HG03159 (cell line): ENCODE measurements around the gene REM2.

Experiments
- ATAC-seq: cut with Tn5 transposase; IDR thresholded peaks from one replicate; pipeline ENCODE4 v1.9.1; 2021; ENCODE audit warnings: mild to moderate bottlenecking, moderate library complexity; ENCODE audit not compliant: unreplicated experiment

The REM2 gene

DNA sequence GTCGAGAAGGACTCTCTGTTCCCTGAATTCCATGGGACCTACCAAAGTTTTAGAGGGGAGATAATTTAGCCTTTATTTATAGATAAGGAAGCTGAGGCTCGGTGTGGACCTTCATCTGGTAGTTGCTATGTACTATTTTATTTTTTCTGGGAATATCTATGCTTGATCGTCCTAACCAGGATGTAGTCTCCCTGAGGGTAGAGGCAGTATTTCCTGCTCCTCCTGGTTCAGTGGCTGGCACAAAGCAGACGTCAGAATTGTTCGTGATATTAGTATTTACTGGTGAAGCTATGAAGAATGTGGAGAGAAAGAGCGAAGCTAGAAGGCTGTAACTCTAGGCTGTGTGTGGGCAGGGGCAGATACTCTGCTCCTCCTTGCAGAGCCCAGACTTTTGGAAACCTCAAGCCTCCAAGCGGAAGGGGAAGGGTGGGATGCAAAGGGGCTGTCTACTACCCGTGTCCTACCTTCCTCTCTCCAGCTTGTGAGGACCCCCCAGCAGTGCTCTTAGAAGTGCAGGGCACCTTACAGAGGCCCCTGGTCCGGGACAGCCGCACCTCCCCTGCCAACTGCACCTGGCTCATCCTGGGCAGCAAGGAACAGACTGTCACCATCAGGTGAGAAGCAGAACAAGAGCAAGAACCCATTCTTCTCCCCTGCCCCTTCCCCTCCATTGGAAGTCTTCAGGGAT lies 10.0 kb upstream of the REM2 start:
- no peak for ATAC-seq

DNA sequence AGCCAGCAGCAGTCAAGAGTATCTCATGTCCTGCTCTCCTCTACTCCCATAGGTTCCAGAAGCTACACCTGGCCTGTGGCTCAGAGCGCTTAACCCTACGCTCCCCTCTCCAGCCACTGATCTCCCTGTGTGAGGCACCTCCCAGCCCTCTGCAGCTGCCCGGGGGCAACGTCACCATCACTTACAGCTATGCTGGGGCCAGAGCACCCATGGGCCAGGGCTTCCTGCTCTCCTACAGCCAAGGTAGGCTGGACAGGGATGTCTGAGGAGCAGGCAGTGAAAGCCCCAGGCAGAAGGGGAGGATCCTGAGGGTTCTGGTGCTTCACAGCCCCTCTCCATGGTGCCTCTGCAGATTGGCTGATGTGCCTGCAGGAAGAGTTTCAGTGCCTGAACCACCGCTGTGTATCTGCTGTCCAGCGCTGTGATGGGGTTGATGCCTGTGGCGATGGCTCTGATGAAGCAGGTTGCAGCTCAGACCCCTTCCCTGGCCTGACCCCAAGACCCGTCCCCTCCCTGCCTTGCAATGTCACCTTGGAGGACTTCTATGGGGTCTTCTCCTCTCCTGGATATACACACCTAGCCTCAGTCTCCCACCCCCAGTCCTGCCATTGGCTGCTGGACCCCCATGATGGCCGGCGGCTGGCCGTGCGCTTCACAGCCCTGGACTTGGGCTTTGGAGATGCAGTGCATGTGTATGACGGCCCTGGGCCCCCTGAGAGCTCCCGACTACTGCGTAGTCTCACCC lies 7.8 kb upstream of the REM2 start:
- ATAC-seq = no peak

DNA sequence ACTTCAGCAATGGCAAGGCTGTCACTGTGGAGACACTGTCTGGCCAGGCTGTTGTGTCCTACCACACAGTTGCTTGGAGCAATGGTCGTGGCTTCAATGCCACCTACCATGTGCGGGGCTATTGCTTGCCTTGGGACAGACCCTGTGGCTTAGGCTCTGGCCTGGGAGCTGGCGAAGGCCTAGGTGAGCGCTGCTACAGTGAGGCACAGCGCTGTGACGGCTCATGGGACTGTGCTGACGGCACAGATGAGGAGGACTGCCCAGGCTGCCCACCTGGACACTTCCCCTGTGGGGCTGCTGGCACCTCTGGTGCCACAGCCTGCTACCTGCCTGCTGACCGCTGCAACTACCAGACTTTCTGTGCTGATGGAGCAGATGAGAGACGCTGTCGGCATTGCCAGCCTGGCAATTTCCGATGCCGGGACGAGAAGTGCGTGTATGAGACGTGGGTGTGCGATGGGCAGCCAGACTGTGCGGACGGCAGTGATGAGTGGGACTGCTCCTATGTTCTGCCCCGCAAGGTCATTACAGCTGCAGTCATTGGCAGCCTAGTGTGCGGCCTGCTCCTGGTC lies 7.2 kb upstream of the REM2 start:
- no peak for ATAC-seq

GRCh38 chr14:22877000-22877501 lies 6.0 kb upstream of the REM2 start:
- no peak for ATAC-seq

DNA sequence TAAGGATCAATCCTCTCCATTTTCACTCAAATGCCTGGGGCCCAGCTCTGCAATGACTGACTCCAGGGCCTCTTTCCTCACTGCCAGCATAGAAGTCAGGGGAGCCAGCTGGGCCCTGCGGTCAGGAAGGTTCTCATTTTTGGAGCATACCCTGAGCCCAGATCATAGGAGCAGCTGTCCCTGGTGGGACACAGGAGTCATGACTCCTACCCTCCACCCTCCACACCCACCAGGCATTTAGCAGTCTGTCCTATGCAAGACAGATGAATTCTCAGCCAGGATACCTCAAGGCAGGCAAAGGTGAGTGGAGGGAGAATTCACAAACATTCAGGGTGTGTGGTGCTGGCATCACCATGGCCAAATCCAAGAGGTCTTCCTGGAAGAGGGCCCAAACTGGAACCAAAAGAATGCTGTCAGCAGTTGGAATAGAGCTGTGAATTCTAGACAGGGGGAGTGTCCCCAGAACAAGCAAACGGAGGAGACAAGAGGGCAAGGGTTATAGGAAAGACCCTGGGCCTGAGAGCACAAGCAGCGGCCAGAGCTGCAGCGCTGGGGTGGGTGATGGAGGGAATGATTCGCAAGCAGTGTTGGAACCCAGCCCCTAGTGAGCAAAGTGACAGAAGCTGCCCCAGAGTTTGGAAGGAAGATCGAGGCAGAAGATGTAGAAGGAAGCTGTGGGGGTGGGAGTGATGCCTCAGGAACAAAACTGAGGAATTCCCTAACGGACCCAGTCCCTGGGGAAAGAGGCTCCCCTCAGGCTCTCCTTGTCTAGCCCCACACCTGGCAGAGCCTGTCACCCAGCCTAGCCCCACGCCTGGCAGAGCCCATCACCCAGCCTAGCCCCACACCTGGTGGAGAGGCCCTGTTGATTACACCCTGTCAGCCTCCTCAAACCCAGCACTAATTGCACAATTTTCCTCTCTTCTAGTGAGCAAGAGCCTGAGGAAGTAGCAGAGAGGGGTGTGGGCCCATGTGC lies 4.5 kb upstream of the REM2 start:
- no peak for ATAC-seq

DNA sequence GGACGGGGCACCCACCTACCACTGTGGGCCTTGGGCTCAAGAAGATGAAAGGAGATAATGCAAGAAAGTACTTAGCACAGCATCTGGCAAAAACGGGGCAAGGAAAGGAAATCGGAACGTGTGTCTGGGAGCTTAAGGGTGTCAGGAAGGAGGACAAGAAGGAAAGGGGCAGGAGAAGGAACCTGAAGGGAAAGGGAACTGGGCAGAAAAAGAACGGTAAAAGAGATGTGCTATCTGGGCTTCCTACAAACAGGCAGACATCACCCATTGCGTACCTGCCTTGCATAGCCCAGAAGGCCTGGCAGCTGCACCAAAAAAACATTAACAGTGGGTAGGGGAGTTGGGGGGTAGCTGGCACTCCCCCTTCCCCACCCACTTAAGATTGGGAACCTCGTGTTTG lies 958 bp upstream of the REM2 start:
- ATAC-seq = no peak

GRCh38 chr14:22882529-22883172 lies 371 bp upstream of the REM2 start:
- no peak for ATAC-seq

DNA sequence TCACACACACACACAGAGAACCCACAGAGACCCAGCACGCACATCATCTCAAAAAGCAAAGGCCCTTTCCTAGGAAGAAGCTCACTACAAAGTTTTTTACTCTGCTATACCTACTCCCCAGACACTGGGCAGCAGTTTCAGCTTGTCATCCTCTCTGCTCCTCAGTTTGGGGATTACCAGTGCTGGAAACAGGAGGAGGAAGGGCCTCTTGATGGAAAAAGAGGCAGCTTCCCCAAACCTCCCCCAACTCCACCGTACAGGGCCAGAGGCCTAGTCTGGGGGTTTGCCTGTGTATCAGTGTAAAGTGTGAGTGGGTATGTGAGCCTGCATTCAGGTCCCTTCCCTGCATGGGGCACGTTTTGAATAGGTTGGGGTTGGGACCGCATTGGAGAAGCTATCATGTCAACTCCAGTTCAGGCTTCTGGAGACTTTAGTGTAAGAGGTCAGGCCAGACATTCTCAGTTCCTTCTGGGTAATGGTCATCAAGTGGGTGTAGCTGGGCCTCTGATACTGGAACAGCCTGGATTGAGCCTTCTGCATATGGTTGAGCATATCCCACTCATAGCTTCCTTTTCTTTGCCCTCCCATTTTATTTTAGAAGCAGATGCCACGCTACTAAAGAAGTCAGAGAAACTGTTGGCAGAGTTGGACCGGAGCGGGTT lies 1.2 kb downstream of the REM2 start:
- no peak for ATAC-seq

DNA sequence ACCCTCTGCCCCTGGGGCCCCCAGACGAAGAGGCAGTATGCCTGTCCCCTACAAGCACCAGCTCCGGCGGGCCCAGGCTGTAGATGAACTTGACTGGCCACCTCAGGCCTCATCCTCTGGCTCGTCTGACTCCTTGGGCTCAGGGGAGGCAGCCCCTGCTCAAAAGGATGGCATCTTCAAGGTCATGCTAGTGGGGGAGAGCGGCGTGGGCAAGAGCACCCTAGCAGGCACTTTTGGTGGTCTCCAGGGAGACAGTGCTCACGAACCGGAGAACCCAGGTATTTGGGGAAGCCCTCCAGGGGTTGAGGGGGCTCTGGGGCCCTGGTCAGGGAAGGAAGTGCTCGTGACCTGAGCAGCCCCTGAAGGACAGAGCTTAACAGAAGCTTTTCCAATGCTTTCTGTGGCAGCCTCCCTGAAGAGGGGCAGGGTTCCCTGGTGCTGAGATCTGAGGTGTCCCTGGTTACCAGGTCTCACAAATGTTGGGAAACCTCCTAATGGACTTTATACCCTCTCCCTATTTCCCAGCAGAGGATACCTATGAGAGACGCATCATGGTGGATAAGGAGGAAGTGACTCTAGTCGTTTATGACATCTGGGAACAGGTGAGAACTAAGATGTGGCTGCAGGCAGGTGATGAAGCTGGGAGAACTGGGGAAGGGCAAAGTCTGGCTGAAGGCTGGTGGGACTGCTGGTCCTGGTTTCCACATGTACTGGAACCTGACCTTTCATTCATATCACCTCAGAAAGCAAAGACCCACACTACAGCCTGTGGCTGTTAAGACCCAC lies 1.9 kb downstream of the REM2 start:
- no peak for ATAC-seq

DNA sequence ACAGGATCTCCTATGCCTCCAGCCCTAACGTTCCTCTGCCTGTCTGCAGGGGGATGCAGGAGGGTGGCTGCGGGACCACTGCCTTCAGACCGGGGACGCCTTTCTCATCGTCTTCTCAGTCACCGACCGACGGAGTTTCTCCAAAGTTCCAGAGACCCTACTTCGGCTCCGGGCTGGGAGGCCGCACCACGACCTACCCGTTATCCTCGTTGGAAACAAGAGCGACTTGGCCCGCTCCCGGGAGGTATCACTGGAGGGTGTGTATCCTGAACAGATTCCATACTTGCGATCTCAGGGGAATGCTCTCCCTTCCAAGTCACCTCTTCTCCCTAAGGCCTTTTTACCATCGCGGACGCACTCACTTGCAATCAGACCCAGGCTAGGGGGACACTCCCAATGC lies 3.0 kb downstream of the REM2 start:
- ATAC-seq = no peak

DNA sequence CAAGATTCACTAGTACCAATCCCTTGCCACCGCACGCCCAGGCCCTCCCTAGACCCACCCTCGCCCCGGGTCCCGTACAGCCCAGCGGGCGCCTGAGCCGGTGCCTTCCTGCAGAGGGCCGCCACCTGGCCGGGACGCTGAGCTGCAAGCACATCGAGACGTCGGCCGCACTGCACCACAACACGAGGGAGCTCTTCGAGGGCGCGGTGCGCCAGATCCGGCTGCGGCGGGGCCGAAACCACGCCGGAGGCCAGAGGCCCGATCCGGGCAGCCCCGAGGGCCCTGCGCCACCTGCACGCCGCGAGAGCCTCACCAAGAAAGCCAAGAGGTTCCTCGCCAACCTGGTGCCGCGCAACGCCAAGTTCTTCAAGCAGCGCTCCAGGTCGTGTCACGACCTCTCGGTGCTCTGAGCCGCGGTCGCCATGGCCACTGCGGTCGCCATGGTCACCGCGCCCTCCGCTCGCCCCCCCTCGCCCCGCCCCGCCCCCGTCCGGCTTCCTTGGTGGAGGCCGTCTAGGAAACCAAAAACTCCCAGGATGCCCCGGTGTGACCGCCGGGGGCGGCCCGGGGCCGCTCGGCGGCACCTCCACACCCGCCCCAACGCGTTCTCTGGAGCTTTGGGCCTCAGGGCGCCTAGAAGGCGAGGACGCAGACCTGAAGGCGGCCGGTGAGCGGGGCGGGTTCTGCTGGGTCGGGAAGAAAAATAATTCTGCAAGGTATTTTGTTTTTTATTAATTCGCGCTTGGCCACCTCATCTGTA lies 3.7 kb downstream of the REM2 start:
- peak; percentile 46 for ATAC-seq

GRCh38 chr14:22887260-22887989 lies 4.4 kb downstream of the REM2 start:
- peak; percentile 28 for ATAC-seq

DNA sequence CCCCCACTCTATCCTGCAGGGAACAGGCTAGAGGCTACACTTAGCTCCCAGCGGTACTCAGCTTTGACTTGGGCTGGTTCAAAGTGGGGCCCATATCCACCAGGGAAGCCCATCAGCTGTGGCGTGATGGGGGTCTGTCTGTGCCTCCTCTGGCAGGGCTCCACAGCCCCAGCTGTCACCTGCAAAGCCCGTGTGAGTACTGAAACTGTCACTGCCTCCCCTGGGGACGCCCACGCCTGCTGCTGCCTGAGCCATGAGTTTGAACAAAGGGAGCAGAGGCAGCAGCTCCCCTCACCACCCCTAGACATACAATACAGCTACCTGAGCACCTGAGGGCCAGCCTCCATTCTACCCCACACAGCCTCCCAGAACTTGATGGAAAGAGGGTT lies 5.0 kb downstream of the REM2 start:
- ATAC-seq = peak; percentile 40

- no peak for ATAC-seq
Observed at GRCh38 chr14:22888662-22889061, 5.6 kb downstream of the REM2 start.

- ATAC-seq = no peak
Observed at GRCh38 chr14:22890416-22890815, 7.4 kb downstream of the REM2 start.

DNA sequence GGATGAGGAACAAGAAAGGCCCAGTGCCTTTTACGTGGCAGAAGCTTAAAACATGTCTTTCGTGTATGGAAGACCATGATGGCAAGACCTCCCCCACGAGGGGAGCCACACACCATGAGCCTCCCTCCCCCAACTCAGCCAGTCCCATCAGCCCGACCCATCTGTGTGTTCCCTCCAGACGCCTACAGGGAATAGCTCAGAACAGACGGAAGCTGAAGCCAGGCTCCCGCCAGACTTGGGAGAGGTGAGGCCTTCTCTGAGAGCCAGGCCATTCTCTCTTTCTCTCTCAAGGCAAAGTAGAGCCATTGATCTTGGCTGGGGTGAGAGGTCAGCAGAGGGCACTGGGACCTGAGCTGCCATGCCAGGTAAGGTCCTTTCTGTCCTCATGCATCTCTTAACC lies 9.5 kb downstream of the REM2 start:
- ATAC-seq = no peak

DNA sequence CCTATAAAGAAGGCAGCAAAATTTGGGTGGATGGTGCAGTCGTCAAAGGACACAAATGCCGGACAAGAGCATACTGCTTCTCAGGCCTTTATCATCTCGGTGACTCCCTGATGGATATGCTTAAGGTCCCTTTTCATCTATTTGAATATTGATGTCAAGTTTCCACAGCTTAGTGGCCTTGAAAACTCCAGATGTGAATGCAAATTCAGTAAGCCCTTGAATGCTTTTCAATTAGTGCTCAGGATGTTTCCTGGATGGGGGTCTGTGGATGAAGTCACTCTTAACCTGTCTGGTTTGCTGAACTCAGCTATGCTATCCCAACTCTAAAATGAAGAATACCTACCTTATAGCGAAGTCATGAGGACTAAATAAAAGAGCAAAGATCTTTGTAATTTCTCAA lies 10.7 kb downstream of the REM2 start:
- ATAC-seq = no peak

- ATAC-seq = no peak
Observed at GRCh38 chr14:22895402-22895801, 12.4 kb downstream of the REM2 start.
